Mucosa of gallbladder (tissue), 1 donor: ENCODE measurements around the gene KIR3DL2. TPM values are rescaled to one million over a fixed set of nuclear protein-coding genes. Genes with fewer than 3 reads are reported as not detected.
"Not testable (repeated sequence)": the region's sequence is repeated elsewhere in the genome, so short reads cannot be mapped to it uniquely, and the experiment has no call there.

Experiments
- DNase-seq: peaks from one replicate; pipeline ENCODE4 v3.0.0-alpha.2; 2020; ENCODE audit warnings: low spot score
- total RNA-seq: library from RNA; stranded (reverse); gene quantifications from one replicate; pipeline ENCODE4 v1.2.1, GENCODE V29; 2021
- donor health status: DM: no; HTN: no; CAD: no.

Gene KIR3DL2
- total RNA-seq, 1 donor from 2014 or later = not detected

DNA sequence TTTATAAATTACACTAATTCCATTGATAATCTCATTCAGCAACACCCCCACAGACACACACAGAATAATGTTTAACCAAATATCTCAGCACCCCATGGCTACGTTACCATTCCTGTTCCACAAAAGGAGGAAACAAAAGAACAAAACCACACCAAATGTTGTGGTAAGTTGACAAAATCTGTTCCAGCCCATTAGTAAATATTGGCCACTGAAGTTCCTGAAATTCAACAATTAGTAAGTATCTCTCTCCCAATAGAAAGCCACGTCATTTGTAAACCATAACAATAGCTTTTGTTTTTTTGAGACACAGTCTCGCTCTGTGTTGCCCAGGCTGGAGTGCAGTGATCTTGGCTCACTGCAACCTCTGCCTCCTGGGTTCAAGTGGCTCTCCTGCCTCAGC, 21.5 kb downstream of the KIR3DL2 start:
- DNase-seq = no peak

DNA sequence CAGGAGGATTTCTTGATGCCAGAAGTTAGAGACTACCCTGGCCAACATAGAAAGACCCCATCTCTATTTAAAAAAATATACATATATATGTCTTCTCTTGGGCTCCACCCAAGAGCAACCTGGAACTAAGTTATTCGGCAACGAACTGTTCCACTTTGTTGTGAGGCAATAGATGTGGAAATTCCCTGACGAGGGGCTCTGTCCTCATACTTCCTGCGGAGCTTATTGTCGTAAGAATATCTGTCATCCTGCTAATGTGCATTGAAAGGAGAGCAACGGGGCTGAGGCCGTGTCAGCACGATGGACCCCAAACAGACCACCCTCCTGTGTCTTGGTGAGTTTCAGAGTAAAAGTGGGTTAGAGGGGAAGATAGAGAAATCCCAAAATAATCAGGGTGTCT, 23.7 kb downstream of the KIR3DL2 start, which contains the start of gene FCAR:
TSS of gene FCAR (plus strand) at position 246 of the 400 bp plus-strand sequence. CDS start at position 301, 55 bp downstream.
- no peak for DNase-seq

DNA sequence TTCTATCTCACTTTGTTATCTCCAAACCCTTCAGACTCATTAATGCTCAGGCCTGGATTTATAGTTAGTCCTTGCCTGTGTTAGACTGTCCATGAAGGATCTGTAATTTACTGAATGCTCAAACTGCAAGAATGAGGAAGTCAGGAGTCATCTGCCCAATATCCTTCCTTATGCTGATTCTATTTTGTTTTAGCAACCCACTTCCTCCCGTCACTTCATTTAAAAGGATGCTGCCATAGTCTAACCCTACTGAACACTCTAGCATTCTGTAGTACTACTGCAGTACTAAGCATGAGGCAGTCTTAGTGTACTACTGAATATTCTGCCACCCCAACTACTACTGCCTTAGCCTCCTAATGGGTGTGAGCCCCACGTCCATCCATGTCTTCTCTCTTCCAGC, 25.3 kb downstream of the KIR3DL2 start:
- DNase-seq = no peak

DNA sequence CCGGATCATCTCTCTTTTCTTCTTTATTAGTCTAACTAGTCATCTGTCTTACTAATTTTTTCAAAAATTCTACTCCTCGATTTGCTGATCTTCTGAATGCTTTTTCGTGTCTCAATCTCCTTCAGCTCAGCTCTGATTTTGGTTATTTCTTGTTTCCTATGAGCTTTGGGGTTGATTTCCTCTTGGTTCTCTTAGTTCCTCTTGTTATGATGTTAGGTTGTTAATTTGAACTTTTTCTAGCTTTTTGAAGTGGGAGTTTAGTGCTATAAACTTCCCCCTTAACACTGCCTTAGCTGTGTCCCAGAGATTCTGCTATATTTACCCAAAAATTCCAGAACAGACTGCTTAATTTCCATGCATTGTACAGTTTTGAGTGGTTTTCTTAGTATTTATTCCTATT, 27.2 kb downstream of the KIR3DL2 start:
- DNase-seq = no peak

DNA sequence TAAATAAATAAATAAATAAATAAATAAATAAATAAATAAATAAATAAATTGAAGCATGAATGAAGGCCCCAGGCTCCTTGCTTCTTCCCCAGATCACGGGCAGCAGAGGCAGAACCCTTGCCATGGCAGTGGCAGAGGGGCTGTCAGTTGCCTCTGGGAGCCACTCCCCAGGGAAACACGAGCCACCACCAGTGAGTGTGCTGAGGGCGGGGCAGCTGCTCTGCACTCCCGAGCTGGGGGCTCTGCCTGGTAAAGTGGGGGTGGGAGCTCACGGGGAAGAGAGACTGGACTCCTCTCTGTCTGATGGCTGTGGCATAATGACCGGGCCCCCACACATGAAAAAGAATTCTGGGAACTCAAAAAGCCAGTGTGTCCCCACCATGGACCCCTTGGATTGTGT, 31.6 kb downstream of the KIR3DL2 start:
- DNase-seq = no peak

DNA sequence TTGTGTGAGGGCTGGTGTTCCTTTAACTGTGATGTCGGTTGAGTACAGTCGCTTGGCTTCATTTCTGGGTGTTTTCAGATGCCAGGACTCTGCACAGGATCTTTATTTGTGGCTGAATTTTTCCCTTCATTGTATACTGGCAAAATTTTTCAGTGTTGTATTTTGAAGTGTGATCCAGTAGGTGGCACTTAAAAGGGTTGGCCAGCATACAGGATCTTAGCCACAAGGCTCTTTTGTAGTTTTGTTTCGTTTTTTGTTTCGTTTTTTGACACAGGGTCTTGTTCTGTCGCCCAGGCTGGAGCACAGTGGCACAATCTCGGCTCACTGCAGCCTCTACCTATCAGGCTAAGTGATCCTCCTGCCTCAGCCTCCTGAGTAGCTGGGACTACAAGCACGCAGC, 32.5 kb downstream of the KIR3DL2 start:
- DNase-seq = no peak

DNA sequence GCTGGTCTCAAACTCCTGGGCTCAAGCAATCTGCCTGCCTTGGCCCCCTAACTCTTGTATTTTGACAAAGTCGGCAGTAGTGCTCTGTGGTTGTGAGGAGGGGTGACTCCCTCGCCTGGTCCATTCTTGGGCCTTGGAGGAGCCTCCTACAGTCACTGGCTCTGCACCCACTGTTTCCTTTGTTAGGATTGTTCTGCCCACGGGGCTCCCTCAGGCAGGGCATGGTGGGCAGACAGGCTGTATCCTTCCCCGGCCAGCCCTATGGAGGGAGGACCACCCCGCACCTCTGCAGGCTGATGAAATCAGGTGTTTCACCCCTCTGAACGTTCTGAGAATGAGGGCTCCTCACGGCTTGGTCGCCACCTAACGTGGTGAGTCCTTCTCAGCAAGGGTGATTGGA, 33.0 kb downstream of the KIR3DL2 start:
- no peak for DNase-seq

DNA sequence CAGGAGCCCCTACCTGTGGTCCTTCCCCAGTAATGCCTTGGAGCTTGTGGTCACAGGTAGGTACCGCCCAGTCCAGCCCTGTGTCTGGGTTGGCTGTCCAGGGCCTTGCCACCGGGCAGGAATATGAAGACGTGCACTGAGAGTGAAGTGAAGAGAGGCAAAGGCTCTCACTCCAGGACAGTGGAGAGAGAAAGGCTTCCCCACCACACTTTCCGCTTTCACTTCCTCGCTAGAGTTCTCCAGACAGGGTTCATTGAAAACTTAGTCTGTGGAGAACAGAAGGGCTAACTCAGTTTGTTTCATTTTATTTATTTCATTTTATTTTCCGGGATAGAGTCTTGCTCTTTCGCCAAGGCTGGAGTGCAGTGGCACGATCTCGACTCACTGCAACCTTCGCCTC, 38.0 kb downstream of the KIR3DL2 start:
- peak; percentile 10 for DNase-seq

DNA sequence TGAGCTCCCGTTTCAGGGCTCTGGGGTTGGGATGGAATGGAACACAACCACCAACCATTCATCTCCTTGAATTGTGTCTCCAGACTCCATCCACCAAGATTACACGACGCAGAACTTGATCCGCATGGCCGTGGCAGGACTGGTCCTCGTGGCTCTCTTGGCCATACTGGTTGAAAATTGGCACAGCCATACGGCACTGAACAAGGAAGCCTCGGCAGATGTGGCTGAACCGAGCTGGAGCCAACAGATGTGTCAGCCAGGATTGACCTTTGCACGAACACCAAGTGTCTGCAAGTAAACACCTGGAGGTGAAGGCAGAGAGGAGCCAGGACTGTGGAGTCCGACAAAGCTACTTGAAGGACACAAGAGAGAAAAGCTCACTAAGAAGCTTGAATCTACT, 39.3 kb downstream of the KIR3DL2 start:
- no peak for DNase-seq

DNA sequence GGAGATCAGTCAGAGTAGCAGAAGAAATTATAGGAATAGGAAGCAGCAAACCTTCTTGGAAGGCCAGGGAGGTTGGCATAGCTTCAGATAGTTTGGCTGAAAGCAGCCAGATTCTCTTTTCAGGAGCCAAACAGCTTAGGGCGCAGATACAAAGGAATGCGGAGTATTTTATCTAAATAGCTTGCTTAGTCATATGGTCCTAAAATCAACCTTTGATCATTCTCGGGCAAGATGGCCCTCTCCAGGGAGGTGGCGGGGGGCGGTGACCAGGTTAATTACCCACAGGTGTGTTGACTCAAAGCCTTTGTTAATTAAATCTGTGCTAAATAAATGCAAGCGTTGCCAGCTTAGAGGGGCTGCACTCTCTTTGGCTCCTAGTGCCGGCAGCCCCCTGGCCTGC, 43.2 kb downstream of the KIR3DL2 start:
- no peak for DNase-seq

DNA sequence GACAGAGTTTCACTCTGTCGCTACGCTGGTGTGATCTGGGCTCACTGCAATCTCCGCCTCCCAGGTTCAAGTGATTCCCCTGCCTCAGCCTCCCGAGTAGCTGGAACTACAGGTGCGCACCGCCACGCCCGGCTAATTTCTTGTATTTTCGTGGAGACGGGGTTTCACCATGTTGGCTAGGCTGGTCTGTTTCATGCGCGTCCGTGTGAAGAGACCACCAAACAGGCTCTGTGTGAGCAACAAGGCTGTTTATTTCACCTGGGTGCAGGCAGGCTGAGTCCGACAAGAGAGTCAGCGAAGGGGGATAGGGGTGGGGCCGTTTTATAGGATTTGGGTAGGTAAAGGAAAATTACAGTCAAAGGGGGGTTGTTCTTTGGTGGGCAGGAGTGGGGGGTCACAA, 43.9 kb downstream of the KIR3DL2 start:
- not testable (repeated sequence) for DNase-seq

DNA sequence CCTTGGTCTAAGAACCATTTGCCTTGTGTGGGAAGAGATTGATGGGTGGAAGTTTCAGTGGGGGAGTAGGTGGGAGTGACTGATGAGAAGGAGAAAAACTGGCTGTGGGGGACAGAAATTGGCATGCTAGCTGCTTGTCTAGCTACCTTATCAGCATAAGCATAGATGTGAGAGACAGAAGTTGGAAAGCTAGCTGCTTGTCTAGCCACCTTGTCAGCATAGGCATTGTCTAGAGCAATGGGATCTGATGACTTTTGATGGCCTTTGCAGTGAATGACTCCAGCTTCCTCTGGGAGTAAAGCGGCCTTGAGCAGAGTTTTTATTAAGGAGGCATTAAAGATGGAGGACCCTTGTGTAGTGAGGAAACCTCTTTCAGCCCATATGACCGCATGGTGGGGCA, 45.8 kb downstream of the KIR3DL2 start:
- no peak for DNase-seq

DNA sequence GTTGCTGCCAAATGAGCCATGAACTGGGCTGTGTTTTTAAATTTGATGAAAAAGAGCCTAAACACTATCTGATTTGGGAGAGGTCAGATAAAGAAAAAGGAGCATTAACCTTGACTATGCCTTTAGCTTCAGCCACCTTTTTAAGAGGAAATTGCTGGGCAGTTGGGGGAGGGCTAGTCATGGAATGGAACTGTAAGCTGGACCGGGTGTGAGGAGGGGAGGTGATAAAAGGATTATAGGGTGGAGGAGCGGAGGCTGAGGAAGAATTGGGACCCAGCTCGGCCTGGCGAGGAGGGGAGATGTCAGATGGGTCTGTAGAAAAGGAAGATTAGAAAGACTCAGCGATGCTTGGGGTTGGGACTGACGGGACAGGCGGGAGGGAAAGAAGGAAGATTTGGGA, 48.4 kb downstream of the KIR3DL2 start:
- not testable (repeated sequence) for DNase-seq

DNA sequence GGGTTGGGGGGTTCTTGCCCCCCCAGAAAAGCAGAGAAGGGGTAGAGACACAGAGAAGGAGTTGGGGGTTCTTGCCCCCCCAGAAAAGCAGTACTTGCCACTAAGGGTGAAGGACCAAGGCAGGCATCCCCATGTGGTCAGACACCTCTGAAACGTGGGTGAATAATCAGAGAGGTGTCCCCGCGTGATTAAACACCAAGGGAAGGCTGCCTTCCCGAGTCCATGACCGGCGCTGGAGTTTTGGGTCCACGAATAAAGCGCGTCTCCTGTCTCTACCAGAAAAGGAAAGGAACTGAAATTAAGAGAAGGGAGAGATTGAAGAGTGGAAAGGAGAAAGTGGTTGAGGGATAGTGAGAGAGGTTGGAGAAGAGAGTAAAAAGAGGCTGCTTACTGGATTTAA, 49.4 kb downstream of the KIR3DL2 start:
- not testable (repeated sequence) for DNase-seq

DNA sequence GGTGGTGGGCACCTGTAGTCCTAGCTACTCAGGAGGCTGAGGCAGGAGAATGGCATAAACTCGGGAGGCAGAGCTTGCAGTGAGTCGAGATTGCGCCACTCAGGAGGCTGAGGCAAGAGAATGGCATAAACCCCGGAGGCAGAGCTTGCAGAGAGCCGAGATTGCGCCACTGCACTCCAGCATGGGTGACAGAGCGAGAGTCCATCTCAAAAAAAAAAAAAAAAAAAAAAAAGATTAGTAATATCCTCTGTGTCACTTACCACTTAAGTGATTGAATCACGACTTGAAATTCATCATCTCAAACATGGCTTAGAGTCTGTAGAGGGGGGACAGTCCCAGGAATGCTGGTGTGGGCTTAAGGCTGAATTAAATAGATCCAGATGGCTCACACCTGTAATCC, 50.9 kb downstream of the KIR3DL2 start:
- not testable (repeated sequence) for DNase-seq

DNA sequence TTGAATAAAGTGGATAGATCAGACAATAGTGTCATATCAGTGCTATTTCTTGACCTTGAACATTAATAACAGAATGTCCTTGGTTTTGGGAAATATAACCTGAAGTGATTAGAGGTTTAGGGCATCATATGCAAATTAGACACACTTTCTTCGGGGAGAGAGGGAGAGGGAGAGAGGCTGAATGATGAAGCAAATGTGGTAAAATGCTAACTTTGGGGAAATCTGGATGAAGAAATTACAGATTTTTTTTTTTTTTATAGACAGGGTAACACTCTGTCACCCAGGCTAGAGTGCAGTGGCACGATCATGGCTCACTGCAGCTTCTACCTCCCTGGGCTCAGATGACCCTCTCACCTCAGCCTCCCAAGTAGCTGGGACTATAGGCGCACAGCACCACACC, 51.8 kb downstream of the KIR3DL2 start:
- DNase-seq = no peak

DNA sequence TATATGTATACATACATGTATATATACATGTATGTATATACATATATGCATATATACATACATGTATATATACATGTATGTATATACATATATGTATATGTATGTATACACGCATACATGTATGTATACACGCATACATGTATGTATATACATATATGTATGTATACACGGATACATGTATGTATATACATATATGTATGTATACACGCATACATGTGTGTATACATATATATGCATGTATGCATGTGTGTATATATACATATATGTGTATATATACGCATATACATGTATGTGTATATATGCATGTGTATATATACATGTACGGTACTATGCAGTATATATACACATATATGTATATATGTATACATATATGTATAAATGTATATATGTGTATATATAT, 53.1 kb downstream of the KIR3DL2 start:
- no peak for DNase-seq

DNA sequence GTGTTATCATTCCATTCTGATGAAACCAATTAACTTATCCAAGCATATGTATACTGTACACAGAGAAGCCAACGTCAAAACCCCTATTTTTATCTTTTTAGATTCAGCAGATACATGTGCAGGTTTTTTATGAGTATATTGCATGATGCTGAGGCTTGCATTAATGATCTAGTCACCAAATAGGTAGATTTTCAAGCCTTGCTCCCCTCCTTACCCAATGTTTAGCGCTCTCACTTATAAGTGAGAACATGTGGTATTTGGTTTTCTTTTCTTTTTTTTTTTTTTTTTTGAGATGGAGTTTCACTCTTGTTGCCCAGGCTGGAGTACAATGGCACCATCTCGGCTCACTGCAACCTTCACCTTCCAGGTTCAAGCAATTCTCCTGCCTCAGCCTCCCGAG, 54.0 kb downstream of the KIR3DL2 start:
- DNase-seq = not testable (repeated sequence)

DNA sequence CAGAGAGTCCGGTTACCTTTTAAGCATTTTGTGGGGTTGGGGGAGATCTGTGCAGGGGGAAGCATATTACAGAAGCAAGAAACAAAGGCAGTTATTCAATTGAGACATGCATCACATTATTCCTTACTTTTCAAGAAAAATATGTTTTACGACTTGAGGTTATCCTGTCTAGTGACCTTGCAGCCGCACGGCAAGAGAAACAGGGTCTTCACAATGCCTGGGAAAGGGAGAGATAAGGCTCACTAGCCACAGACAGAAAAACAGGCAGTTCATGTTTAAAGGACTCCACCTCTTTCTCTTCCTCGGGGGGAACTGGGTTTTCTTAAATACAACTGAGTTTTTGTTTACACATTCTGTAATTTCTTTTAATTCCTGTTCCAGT, 55.2 kb downstream of the KIR3DL2 start:
- no peak for DNase-seq

DNA sequence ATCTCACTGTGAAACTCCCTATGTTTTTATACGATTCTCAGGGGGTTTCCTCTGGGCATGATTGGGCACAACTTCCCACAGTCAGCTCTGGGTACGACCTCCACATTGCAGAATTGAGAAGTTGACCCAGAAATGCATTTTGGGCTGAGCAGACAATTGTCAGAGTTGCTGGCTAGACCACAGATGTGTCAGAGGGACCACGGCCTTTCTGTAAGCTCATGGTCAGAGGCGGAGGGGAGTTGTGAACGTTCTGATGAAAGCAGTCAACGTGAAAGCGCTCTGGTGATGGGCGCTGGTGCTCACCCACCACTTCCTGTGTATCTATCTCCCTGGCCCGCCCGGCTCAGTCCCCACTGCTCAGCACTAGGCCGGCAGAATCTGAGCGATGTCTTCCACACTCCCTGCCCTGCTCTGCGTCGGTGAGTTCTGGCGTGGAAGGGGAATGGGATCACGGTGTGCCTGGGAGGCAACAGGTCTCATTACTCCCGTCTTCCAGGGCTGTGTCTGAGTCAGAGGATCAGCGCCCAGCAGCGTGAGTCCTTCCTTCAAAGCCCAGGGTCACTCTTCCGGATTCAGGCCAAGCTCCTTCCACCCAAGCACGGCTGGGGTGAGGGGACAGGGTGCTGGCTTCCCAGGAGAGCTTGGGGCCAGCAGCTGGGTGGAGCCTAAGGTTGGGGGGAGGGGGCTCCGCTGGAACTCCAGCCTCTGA, 55.7 kb downstream of the KIR3DL2 start, which contains the start of gene NCR1:
TSS of gene NCR1 (plus strand) at position 346 of the 709 bp plus-strand sequence. CDS start at position 386, 40 bp downstream.
- DNase-seq = no peak

DNA sequence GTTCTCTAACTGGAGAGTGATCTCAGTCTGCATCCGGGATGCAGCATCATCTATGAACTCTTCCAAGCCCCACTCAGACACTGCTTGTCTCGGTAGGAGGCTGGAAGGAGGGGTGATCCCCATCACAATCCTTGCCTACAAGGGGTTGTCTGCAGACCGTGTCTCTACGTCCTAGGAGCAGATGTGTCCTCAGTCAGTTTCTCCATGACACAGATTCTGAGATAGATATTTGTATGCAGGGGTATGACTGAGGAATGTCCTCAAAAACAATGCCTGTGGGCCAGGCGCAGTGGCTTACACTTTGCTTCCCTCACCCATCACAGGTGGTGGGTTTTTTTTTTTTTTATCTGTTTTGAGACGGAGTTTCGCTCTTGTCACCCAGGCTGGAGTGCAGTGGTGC, 56.6 kb downstream of the KIR3DL2 start:
- no peak for DNase-seq

DNA sequence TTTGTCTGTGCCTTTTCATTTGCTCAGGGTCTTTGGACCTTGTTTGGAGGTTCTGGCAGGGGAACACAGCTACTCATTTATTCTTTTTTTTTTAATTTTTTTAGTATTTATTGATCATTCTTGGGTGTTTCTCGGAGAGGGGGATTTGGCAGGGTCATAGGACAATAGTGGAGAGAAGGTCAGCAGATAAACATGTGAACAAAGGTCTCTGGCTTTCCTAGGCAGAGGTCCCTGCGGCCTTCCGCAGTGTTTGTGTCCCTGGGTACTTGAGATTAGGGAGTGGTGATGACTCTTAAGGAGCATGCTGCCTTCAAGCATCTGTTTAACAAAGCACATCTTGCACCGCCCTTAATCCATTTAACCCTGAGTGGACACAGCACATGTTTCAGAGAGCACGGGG, 57.7 kb downstream of the KIR3DL2 start:
- not testable (repeated sequence) for DNase-seq
